Amniotic epithelial cell (primary cell): ENCODE results near the gene SEC22A.

Experiments
- DNase-seq: peaks from one replicate; pipeline ENCODE4 v3.0.0-alpha.2; 2010; ENCODE audit warnings: low read depth

SEC22A gene, protein sequence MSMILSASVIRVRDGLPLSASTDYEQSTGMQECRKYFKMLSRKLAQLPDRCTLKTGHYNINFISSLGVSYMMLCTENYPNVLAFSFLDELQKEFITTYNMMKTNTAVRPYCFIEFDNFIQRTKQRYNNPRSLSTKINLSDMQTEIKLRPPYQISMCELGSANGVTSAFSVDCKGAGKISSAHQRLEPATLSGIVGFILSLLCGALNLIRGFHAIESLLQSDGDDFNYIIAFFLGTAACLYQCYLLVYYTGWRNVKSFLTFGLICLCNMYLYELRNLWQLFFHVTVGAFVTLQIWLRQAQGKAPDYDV

DNA sequence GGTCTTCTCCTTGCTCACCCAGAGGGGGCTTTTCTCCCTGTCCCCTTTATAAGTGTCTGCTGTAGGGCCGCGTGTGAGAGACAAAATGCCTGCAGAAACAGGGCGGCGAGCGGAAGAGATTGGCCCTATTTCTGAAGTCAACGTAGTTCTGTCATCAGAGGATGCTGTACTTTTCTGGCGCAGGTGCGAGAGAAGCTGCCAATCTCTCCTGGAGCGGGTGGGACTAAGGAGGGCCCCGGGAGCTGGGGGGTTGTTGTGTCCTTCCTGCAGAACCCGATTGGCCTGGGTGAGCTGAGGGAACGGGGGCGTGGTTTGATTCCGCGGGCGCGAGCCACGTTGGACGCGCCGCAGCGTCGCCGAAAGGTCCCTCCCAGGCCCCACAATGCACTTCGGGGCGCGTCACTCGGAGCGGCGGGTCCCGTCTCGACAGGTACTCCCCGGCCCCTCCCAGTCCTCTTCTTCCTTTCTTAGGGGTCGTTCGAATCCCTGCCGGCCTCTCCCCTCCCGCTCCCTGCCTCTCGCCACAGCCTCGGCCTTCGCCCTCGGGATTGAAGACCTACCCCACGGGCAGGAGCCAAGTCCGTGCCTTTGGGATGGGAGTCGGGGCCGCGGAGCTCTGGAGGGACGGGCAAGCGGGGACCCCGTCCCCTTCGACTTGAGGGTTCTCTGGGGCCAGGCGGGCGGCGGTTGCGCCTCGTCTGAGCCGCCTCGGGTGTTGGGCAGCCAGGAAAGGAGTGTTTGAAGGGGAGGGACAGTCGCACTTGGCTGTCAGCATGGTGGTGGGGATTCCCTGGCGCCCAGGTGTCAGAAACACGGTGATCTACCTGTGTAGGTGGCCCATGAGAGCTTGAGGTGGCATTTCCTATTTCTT is at the start of gene SEC22A:
TSS of gene SEC22A (plus strand) at position 387 of the 871 bp plus-strand sequence. CDS start 7,275 bp downstream, outside the sequence.
- DNase-seq = peak; percentile 90

DNA sequence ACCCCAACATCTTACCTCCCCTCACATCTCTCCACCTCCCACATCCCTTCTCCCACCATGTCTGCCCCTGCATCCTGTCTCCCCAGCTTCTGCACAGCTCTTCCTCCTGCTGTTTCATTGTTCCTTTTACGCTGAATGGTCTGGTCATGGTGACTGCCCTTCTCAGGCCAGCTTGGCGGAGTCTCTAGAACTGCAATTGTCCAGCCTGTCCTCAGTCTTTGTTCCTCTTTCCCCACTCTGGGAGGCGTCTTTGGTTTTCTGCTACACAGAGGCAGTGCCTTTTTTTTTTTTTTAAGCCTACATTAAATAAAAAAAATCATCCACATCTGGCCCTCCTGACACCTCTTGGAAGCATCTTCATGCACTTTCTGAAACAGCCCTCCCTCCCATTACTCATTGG is 49.1 kb upstream of the SEC22A start:
- DNase-seq = no peak

DNA sequence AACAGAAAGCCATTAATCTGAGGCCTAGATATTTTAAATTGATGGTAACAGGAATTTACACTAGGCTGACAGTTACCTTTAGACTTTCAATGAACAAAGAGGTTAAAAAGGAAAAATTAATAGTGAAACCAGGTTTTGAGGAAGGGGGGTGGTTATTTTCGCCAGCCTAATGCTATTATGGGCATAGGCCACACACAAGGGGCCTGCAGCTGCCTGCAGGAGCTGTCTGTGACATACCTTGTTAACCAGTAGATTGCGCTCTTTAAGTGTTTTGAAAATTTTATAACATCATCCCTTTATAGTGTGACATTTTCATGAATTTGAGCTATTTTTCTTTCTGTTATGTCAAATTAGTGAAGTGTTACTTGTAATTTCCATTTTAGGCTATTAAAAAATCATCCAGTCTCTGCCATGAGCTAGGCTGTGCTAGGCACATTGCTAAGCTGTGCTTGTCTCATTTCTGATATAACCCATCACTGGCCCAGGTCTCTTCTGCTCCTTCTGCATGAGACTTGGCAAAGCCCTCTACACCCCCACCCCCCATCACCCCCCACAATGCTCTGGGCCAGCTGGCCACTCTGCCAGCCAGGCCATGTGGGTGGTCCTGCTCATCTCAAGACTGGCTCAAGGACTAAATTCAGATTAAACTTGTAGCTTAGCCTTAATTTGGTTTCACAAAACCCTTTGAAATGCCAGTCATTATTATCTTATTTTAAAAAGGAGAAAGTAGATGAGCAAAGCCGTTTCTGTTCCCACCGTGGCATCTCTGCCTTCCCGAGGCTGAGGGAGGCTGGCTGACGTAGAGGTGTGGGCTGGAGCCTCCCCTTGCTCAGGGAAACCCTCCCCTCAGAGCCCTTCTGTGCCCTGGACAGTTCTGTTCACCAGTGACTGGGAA is 48.4 kb upstream of the SEC22A start:
- DNase-seq = no peak

- DNase-seq = no peak
These were observed 47.4 kb upstream of the SEC22A start for GRCh38 chr3:123154020-123154985.

DNA sequence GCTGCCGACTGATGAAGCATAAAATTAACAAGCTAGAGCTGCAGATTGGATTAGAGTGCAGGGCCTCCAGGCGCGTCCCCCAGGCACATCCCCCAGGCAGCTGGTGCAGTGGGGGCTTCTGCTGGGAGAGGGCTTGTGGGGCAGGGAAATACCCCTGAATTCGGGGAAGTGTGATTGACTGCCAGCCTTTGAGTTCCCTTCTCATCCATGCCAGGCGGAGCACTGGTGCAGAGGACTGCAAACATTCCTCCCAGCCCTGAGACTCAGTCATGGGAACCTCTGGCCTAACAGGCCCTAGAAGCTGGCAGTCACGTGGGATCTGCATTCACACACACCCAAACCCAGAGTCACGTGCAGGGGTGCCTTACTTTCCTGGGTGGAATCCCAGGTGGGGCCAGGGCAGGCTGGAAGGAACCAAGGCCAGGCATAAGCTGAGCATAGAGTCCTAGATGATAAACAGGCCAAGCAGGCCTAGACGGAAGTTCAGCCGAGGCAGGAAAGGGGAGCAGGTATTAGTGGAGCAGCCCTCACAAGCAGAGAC is 46.2 kb upstream of the SEC22A start:
- no peak for DNase-seq

- no peak for DNase-seq
These were observed 45.3 kb upstream of the SEC22A start for GRCh38 chr3:123156276-123156995.

DNA sequence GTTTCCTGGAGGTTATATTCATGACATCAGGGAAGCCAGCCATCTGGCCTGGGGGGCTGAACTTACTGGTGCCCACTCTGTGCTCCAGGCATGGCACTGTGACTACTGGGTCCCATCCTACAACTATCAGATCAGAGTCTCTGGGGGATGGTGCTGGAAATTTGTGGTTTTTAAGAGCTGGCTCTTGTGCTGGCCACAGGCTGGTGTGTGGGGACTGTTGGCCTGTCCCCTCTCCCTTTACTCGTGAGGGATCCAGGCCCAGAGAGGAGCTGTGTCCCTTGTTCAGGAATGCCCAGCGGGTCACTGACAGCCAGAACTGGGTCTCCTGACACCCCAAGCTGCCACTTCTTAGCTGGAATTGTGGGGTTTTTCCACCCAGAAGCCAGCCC is 44.5 kb upstream of the SEC22A start:
- DNase-seq = no peak

- DNase-seq = no peak
These were observed 44.0 kb upstream of the SEC22A start for GRCh38 chr3:123157598-123158287.

GRCh38 chr3:123158330-123158729 is 43.4 kb upstream of the SEC22A start:
- no peak for DNase-seq

GRCh38 chr3:123158899-123159390 is 42.8 kb upstream of the SEC22A start:
- DNase-seq = no peak

- DNase-seq = peak; percentile 39
These were observed 41.7 kb upstream of the SEC22A start for GRCh38 chr3:123159926-123160635.

- no peak for DNase-seq
These were observed 40.6 kb upstream of the SEC22A start for GRCh38 chr3:123161167-123161566.

GRCh38 chr3:123163141-123163540 is 38.6 kb upstream of the SEC22A start:
- DNase-seq = no peak

GRCh38 chr3:123165163-123165562 is 36.6 kb upstream of the SEC22A start:
- no peak for DNase-seq

GRCh38 chr3:123167686-123168085 is 34.1 kb upstream of the SEC22A start:
- no peak for DNase-seq

- no peak for DNase-seq
These were observed 33.6 kb upstream of the SEC22A start for GRCh38 chr3:123168122-123168521.

DNA sequence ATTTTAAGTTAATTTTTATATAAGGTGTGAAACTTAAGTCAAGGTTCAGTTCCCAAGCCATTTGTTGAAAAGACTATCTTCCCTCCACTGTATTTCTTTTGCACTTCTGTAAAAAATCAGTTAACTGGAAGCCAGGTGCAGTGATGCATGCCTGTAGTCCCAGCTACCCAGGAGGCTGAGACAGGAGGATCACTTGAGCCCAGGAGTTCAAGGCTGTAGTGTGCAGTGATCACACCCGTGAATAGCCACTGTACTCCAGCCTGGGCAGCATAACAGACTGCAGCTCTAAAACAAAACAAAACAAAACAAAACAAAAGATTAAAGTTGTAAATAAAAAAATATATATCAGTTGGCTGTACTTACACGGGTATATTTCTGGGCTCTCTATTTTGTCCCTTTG is 33.1 kb upstream of the SEC22A start:
- no peak for DNase-seq

- peak; percentile 27 for DNase-seq
These were observed 32.2 kb upstream of the SEC22A start for GRCh38 chr3:123169492-123169929.

GRCh38 chr3:123169930-123170329 is 31.8 kb upstream of the SEC22A start:
- DNase-seq = no peak
